K562 (cell line): Measurements from ENCODE around the gene EVI5. TPM values are rescaled to one million over a fixed set of nuclear protein-coding genes. Genes with fewer than 3 reads are reported as not detected.

Experiments used
- ARHGAP35 ChIP-seq: fragments of 450-650 bp; IDR thresholded peaks from 2 replicates; pipeline ENCODE4 v1.6.1; 2018; ENCODE audit not compliant: partially characterized antibody
- BMI1 ChIP-seq: fragments of 150-350 bp; IDR thresholded peaks from 2 replicates; pipeline ENCODE4 v1.6.1; 2014; ENCODE audit warnings: low read length
- ESRRB ChIP-seq: fragments of 250-450 bp; sonication (Bioruptor Pico); IDR thresholded peaks from 2 replicates; pipeline ENCODE4 v1.5.0; 2020; ENCODE audit warnings: mild to moderate bottlenecking, moderate library complexity, borderline replicate concordance
- GABPB1 ChIP-seq: sonication (generic); formaldehyde crosslinking; IDR thresholded peaks from 2 replicates; pipeline ENCODE4 v1.8.0; 2022; ENCODE audit warnings: mild to moderate bottlenecking, missing genetic modification reagents
- MECOM ChIP-seq: fragments of 250-450 bp; sonication (Bioruptor Pico); IDR thresholded peaks from 2 replicates; pipeline ENCODE4 v1.8.0; 2022; ENCODE audit warnings: inconsistent platforms
- POLR2AphosphoS2 ChIP-seq: IDR thresholded peaks from 2 replicates; pipeline ENCODE4 v1.6.1; 2012; ENCODE audit warnings: low read length, improper control_type of control experiment
- RAD51 ChIP-seq: fragments of 450-650 bp; IDR thresholded peaks from 2 replicates; pipeline ENCODE4 v1.7.1; 2016; ENCODE audit warnings: low read depth, mild to moderate bottlenecking, borderline replicate concordance
- RBFOX2 ChIP-seq: fragments of 200-400 bp; formaldehyde crosslinking; IDR thresholded peaks from 2 replicates; pipeline ENCODE4 v1.6.1; 2017; ENCODE audit warnings: low read depth, mild to moderate bottlenecking, low read length, moderate library complexity
- SETDB1 ChIP-seq: IDR thresholded peaks from one replicate; pipeline ENCODE4 v1.6.1; 2012; ENCODE audit warnings: low read length, control low read depth, inconsistent platforms
- TAF1 ChIP-seq: IDR thresholded peaks from 2 replicates; pipeline ENCODE4 v1.6.1; 2011; ENCODE audit warnings: mild to moderate bottlenecking, low read length, moderate library complexity; ENCODE audit not compliant: insufficient read depth, control insufficient read depth, severe bottlenecking; ENCODE audit errors: extremely low read depth
- TAL1 ChIP-seq: fragments of 450-650 bp; IDR thresholded peaks from 2 replicates; pipeline ENCODE4 v1.6.1; 2016; ENCODE audit warnings: mild to moderate bottlenecking
- ZBTB8A ChIP-seq: fragments of 450-650 bp; IDR thresholded peaks from 2 replicates; pipeline ENCODE4 v1.6.1; 2018; ENCODE audit warnings: mild to moderate bottlenecking, moderate library complexity; ENCODE audit not compliant: partially characterized antibody
- ZFPM2 ChIP-seq: fragments of 250-450 bp; sonication (Bioruptor Pico); IDR thresholded peaks from 2 replicates; pipeline ENCODE4 v1.5.1; 2022; ENCODE audit warnings: mild to moderate bottlenecking
- ZNF133 ChIP-seq: fragments of 250-450 bp; sonication (Bioruptor Pico); IDR thresholded peaks from 2 replicates; pipeline ENCODE4 v1.4.0; 2020; ENCODE audit warnings: mild to moderate bottlenecking
- ZNF253 ChIP-seq: fragments of 250-450 bp; sonication (Bioruptor Pico); conservative IDR thresholded peaks from 2 replicates; pipeline ENCODE4 v1.6.1; 2021; ENCODE audit warnings: mild to moderate bottlenecking
- ZNF41 ChIP-seq: fragments of 250-450 bp; sonication (Bioruptor Pico); conservative IDR thresholded peaks from 2 replicates; pipeline ENCODE4 v1.4.0; 2020; ENCODE audit warnings: mild to moderate bottlenecking
- polyA plus RNA-seq, 8 experiments: library from polyadenylated mRNA; depleted of rRNA in 4 of 8; stranded (reverse) in 5 of 8; unstranded in 3 of 8; fragments of >200 nt; fragmentation: Nextera tagmentation in 2 of 8; fragmentation: Illumina TruSeq in 1 of 8; extraction: Ambion mirVana in 2 of 8; extraction: Trizol in 1 of 8; gene quantifications; 2 replicates each; pipeline versions ENCODE4 v1.2.1 to v1.2.3, GENCODE V29; 2011 to 2014; ENCODE audit warnings: inconsistent platforms in 1 of 8, missing spikeins in 1 of 8
- total RNA-seq, 7 experiments: library from RNA; depleted of rRNA in 6 of 7; stranded (reverse); fragments of >200 nt in 6 of 7; fragmentation: Illumina TruSeq in 2 of 7; extraction: Trizol in 2 of 7; gene quantifications; 2 replicates each; pipeline versions ENCODE4 v1.2.1 to v1.2.3, GENCODE V29; 2011 to 2021; ENCODE audit warnings: low replicate concordance in 1 of 7
- TF ChIP-seq, protein P1 (sequence below): fragments of 450-650 bp; IDR thresholded peaks from 2 replicates; pipeline ENCODE4 v1.6.1; 2016; ENCODE audit warnings: missing biosample characterization, missing genetic modification characterization
- TF ChIP-seq, protein P2 (sequence below), 2 experiments: fragments of 450-650 bp; formaldehyde crosslinking in 1 of 2; IDR thresholded peaks; 2 replicates each; pipeline versions ENCODE4 v1.4.0 to v1.6.1; 2014 to 2020; ENCODE audit warnings: mild to moderate bottlenecking in 2 of 2, borderline replicate concordance in 1 of 2, low read depth in 1 of 2

The EVI5 gene
- total and polyA plus RNA-seq, 9 of the 15 experiments (the other 6 are each of a cell fraction or from before 2014, with no cell fraction given), result 1.7 to 50.1 (median 13.7) TPM

DNA sequence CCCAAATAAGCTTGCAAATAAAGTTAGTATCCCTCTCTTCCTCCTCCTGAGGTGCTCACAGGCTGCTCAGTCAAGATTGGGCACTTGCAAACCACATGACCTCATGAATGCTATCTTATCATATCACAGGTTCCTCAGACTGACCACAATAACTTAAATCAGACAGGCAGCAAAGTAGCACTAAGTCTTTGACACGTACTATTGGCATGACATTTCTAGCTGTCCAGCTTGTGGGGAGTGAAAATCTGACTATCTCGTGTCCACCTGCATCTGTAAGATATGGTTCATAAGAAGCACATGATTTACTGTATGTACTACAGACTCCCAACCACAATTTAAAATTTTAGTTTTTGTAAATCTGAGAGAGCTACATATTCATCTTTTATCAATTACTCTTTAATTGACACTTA lies 240.1 kb downstream of the EVI5 start (continued):
- no peak for TF ChIP-seq BMI1
- no peak for TF ChIP-seq TAF1
- TF ChIP-seq ZFPM2 (CRISPR knock-in tag), result 0 out of 2 replicates have a peak, but pooled peaks have one; percentile 38
- TF ChIP-seq TAL1, result peak; percentile 100
- TF ChIP-seq SETDB1, result no peak
- no peak for TF ChIP-seq ZNF253 (CRISPR knock-in tag)
- TF ChIP-seq ESRRB, result no peak
- TF ChIP-seq, protein P1, sequence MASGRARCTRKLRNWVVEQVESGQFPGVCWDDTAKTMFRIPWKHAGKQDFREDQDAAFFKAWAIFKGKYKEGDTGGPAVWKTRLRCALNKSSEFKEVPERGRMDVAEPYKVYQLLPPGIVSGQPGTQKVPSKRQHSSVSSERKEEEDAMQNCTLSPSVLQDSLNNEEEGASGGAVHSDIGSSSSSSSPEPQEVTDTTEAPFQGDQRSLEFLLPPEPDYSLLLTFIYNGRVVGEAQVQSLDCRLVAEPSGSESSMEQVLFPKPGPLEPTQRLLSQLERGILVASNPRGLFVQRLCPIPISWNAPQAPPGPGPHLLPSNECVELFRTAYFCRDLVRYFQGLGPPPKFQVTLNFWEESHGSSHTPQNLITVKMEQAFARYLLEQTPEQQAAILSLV, result no peak
- peak; percentile 48 for TF ChIP-seq GABPB1 (CRISPR knock-in tag)
- TF ChIP-seq ZBTB8A, result no peak
- TF ChIP-seq ZNF133 (CRISPR knock-in tag), result no peak
- TF ChIP-seq MECOM (CRISPR knock-in tag), result peak; percentile 79
- no peak for TF ChIP-seq POLR2AphosphoS2
- TF ChIP-seq, protein P2, sequence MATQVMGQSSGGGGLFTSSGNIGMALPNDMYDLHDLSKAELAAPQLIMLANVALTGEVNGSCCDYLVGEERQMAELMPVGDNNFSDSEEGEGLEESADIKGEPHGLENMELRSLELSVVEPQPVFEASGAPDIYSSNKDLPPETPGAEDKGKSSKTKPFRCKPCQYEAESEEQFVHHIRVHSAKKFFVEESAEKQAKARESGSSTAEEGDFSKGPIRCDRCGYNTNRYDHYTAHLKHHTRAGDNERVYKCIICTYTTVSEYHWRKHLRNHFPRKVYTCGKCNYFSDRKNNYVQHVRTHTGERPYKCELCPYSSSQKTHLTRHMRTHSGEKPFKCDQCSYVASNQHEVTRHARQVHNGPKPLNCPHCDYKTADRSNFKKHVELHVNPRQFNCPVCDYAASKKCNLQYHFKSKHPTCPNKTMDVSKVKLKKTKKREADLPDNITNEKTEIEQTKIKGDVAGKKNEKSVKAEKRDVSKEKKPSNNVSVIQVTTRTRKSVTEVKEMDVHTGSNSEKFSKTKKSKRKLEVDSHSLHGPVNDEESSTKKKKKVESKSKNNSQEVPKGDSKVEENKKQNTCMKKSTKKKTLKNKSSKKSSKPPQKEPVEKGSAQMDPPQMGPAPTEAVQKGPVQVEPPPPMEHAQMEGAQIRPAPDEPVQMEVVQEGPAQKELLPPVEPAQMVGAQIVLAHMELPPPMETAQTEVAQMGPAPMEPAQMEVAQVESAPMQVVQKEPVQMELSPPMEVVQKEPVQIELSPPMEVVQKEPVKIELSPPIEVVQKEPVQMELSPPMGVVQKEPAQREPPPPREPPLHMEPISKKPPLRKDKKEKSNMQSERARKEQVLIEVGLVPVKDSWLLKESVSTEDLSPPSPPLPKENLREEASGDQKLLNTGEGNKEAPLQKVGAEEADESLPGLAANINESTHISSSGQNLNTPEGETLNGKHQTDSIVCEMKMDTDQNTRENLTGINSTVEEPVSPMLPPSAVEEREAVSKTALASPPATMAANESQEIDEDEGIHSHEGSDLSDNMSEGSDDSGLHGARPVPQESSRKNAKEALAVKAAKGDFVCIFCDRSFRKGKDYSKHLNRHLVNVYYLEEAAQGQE (IDR thresholded peaks at IDR 0.05; ENCODE audit: borderline replicate concordance), result peak; percentile 64; the same call in 1 of the 2 replicates
- TF ChIP-seq, protein P2 (CRISPR knock-in tag; IDR thresholded peaks at IDR 0.05; ENCODE audit: low read depth), result no peak
- TF ChIP-seq ZNF41 (CRISPR knock-in tag), result peak; percentile 84
- peak; percentile 75 for TF ChIP-seq RAD51
- no peak for TF ChIP-seq RBFOX2
- TF ChIP-seq ARHGAP35, result peak; percentile 84
